ENCODE data around the gene TMEM229B. TPM values are rescaled to one million over a fixed set of nuclear protein-coding genes. Genes with fewer than 3 reads are reported as not detected.

The TMEM229B gene
- total RNA-seq, 1 donor from 2014 or later = 3.7 TPM

- CTCF ChIA-PET = no interaction called here
- POLR2A ChIA-PET = interaction anchor here (0.6 to 1.1 kb wide), 2 partner anchors 10 to 29 kb away, joined by 3 to 4 read pairs; partner anchors contain the start of gene TMEM229B
- TF ChIP-seq, protein P1, sequence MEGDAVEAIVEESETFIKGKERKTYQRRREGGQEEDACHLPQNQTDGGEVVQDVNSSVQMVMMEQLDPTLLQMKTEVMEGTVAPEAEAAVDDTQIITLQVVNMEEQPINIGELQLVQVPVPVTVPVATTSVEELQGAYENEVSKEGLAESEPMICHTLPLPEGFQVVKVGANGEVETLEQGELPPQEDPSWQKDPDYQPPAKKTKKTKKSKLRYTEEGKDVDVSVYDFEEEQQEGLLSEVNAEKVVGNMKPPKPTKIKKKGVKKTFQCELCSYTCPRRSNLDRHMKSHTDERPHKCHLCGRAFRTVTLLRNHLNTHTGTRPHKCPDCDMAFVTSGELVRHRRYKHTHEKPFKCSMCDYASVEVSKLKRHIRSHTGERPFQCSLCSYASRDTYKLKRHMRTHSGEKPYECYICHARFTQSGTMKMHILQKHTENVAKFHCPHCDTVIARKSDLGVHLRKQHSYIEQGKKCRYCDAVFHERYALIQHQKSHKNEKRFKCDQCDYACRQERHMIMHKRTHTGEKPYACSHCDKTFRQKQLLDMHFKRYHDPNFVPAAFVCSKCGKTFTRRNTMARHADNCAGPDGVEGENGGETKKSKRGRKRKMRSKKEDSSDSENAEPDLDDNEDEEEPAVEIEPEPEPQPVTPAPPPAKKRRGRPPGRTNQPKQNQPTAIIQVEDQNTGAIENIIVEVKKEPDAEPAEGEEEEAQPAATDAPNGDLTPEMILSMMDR (IDR thresholded peaks at IDR 0.05) = no peak
- ATAC-seq (ENCODE audit: low read depth) (no peak), DNase-seq (no peak)
- Mint-ChIP-seq H3K27ac (no peak overlapping the region), H3K4me1 (peaks cover 14% of the 10 kb centered on the region), H3K4me3 (no peak overlapping the region), H3K9me3 (peaks cover 6% of the 10 kb centered on the region), H3K36me3 (ENCODE audit: low read depth) (peaks cover 8% of the 10 kb centered on the region), H3K27me3 (no peaks in the 10 kb centered on the region)
- intact Hi-C loops (cut with micrococcal nuclease) = no loop called here
These were observed 9.2 kb upstream of the TMEM229B start for GRCh38 chr14:67497716-67498115.

DNA sequence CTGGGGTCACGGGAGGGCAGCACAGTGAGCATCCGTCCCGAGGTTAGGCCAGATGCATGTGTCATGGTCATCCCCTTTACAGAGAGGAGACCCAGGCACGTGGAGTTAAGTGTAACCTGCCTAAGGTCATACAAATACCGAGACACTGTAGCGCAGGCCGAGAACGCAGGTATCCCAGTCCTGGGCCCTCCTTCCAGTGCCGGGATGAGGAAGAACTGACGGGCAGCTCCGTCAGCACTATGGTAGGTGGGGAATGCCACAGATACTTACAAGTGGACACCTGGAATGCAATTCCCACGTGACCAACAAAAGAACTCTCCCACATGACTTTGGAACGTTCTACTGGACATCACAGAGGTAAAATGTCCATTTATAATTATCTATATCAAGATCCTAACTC, 8.7 kb upstream of the TMEM229B start:
- ATAC-seq (ENCODE audit: low read depth) (no peak), DNase-seq (no peak)
- H3K4me3 Mint-ChIP-seq = no peak overlapping the region
- H3K9me3 Mint-ChIP-seq = peaks cover 6% of the 10 kb centered on the region
- peaks cover 8% of the 10 kb centered on the region for H3K36me3 Mint-ChIP-seq (ENCODE audit: low read depth)
- POLR2A ChIA-PET = interaction anchor here (0.6 to 1.1 kb wide), 2 partner anchors 9 to 28 kb away, joined by 3 to 4 read pairs; partner anchors contain the start of gene TMEM229B
- H3K4me1 Mint-ChIP-seq = peaks cover 19% of the 10 kb centered on the region
- TF ChIP-seq, protein P1 (IDR thresholded peaks at IDR 0.05) = no peak
- intact Hi-C loops (cut with micrococcal nuclease) = no loop called here
- CTCF ChIA-PET = no interaction called here
- H3K27ac Mint-ChIP-seq = no peak overlapping the region
- H3K27me3 Mint-ChIP-seq = no peaks in the 10 kb centered on the region

GRCh38 chr14:67495827-67496226, 7.3 kb upstream of the TMEM229B start:
- H3K27me3 Mint-ChIP-seq = no peaks in the 10 kb centered on the region
- peaks cover 33% of the 10 kb centered on the region for H3K4me1 Mint-ChIP-seq
- ATAC-seq (ENCODE audit: low read depth) (no peak), DNase-seq (no peak)
- TF ChIP-seq, protein P1 (IDR thresholded peaks at IDR 0.05) = no peak
- H3K36me3 Mint-ChIP-seq (ENCODE audit: low read depth) = peaks cover 8% of the 10 kb centered on the region
- no peak overlapping the region for H3K4me3 Mint-ChIP-seq
- H3K27ac Mint-ChIP-seq = peak overlapping the region; percentile 18
- CTCF ChIA-PET = interaction anchor here (1.1 kb wide), 1 partner anchor 69 kb away, joined by 3 read pairs; no protein-coding TSS in a partner anchor
- intact Hi-C loops (cut with micrococcal nuclease) = no loop called here
- POLR2A ChIA-PET = interaction anchor here (0.7 kb wide), 1 partner anchor 82 kb away, joined by 3 read pairs; no protein-coding TSS in a partner anchor
- peaks cover 6% of the 10 kb centered on the region for H3K9me3 Mint-ChIP-seq

GRCh38 chr14:67493092-67493717, 4.7 kb upstream of the TMEM229B start:
- Mint-ChIP-seq H3K27me3 (no peaks in the 10 kb centered on the region), H3K9me3 (peaks cover 6% of the 10 kb centered on the region), H3K4me3 (peak overlapping the region; percentile 29), H3K36me3 (ENCODE audit: low read depth) (peaks cover 9% of the 10 kb centered on the region), H3K27ac (peak overlapping the region; percentile 88), H3K4me1 (peaks cover 59% of the 10 kb centered on the region)
- ChIA-PET POLR2A (interaction anchor here (0.9 to 2.5 kb wide), 3 partner anchors 16 to 21 kb away, joined by 3 to 9 read pairs (median 3); no protein-coding TSS in a partner anchor), CTCF (interaction anchor here (1.3 kb wide), 1 partner anchor 34 kb away, joined by 4 read pairs; no protein-coding TSS in a partner anchor)
- TF ChIP-seq, protein P1 (IDR thresholded peaks at IDR 0.05) = no peak
- ATAC-seq (ENCODE audit: low read depth) (peak; percentile 12), DNase-seq (no peak)
- intact Hi-C loops (cut with micrococcal nuclease) = loop anchor here (1.0 kb wide), 1 partner anchor 22 kb away; no protein-coding TSS in a partner anchor

DNA sequence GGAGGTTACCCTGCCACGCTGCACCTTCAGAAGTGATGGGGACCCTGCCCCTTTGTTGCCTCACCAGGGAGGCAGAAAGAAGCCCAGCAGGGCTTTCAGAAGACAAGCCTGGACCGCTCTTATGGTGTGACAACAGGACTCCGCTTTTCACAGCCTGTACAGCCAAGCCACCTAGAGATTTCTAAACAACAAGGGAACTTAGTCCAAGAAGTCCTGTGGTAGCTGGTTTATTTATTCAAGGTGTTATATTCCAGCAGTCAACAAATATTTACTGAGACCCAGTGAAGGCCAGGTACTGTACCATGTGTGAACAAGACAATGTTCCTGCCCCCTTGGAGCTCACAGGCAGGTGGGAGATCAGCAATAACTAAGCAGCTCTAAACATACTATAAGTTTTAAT, 4.0 kb upstream of the TMEM229B start:
- peaks cover 9% of the 10 kb centered on the region for H3K36me3 Mint-ChIP-seq (ENCODE audit: low read depth)
- ChIA-PET CTCF (interaction anchor here (1.3 kb wide), 1 partner anchor 34 kb away, joined by 4 read pairs; no protein-coding TSS in a partner anchor), POLR2A (interaction anchor here (0.9 to 2.5 kb wide), 3 partner anchors 17 to 21 kb away, joined by 3 to 9 read pairs (median 3); no protein-coding TSS in a partner anchor)
- H3K9me3 Mint-ChIP-seq = peaks cover 6% of the 10 kb centered on the region
- TF ChIP-seq, protein P1 (IDR thresholded peaks at IDR 0.05) = no peak
- peak overlapping the region; percentile 88 for H3K27ac Mint-ChIP-seq
- intact Hi-C loops (cut with micrococcal nuclease) = no loop called here
- no peak for DNase-seq
- peaks cover 66% of the 10 kb centered on the region for H3K4me1 Mint-ChIP-seq
- no peaks in the 10 kb centered on the region for H3K27me3 Mint-ChIP-seq
- H3K4me3 Mint-ChIP-seq = peak overlapping the region; percentile 29
- no peak for ATAC-seq (ENCODE audit: low read depth)

Measured in activated B cell treated with CpG ODN at 0.5 μM for 24 hours (primary cell).